HepG2 (cell line): ENCODE measurements around the gene IGF2BP3. TPM values are rescaled to one million over a fixed set of nuclear protein-coding genes. Genes with fewer than 3 reads are reported as not detected.

Experiments used
- GPN1 ChIP-seq: sonication (generic); formaldehyde crosslinking; IDR thresholded peaks from 2 replicates; pipeline ENCODE4 v1.5.1; 2020; ENCODE audit warnings: missing genetic modification reagents, borderline replicate concordance
- KLF15 ChIP-seq: sonication (generic); formaldehyde crosslinking; IDR thresholded peaks from 2 replicates; pipeline ENCODE4 v1.8.1; 2023; ENCODE audit warnings: borderline replicate concordance, mild to moderate bottlenecking, inconsistent platforms, missing genetic modification reagents, mixed read lengths
- SOX13 ChIP-seq, 3 experiments: fragments of 450-650 bp in 1 of 3; sonication (generic) in 1 of 3; formaldehyde crosslinking in 1 of 3; IDR thresholded peaks in 2 of 3; conservative IDR thresholded peaks in 1 of 3; 2 replicates each; pipeline versions ENCODE4 v1.5.0 to v1.6.1; 2016 to 2020; ENCODE audit warnings: antibody characterized with exemption in 1 of 3, mild to moderate bottlenecking in 1 of 3, missing compliant biosample characterization in 1 of 3, missing genetic modification reagents in 1 of 3, moderate library complexity in 1 of 3
- SOX6 ChIP-seq, 2 experiments: fragments of 450-650 bp in 1 of 2; sonication (generic) in 1 of 2; formaldehyde crosslinking in 1 of 2; IDR thresholded peaks; 2 replicates each; pipeline versions ENCODE4 v1.4.0 to v1.6.1; 2017 to 2020; ENCODE audit warnings: antibody characterized with exemption in 1 of 2, mild to moderate bottlenecking in 1 of 2, missing genetic modification reagents in 1 of 2
- TEAD3 ChIP-seq: optimal IDR thresholded peaks from 2 replicates; pipeline ENCODE3; 2016; ENCODE audit warnings: borderline replicate concordance
- THAP9 ChIP-seq: sonication (generic); formaldehyde crosslinking; IDR thresholded peaks from 2 replicates; pipeline ENCODE4; 2020; ENCODE audit warnings: missing genetic modification reagents, mild to moderate bottlenecking, borderline replicate concordance
- ZBTB20 ChIP-seq: sonication (generic); formaldehyde crosslinking; IDR thresholded peaks from 2 replicates; pipeline ENCODE4 v1.8.1; 2023; ENCODE audit warnings: missing genetic modification reagents, low read depth, mild to moderate bottlenecking, borderline replicate concordance
- ZNF296 ChIP-seq: sonication (generic); formaldehyde crosslinking; conservative IDR thresholded peaks from 2 replicates; pipeline ENCODE4 v1.5.0; 2020; ENCODE audit warnings: mild to moderate bottlenecking, missing genetic modification reagents
- ZNF609 ChIP-seq: sonication (generic); formaldehyde crosslinking; IDR thresholded peaks from 2 replicates; pipeline ENCODE4 v1.4.0; 2020; ENCODE audit warnings: mild to moderate bottlenecking, missing genetic modification reagents, borderline replicate concordance
- polyA plus RNA-seq, 8 experiments: library from polyadenylated mRNA; depleted of rRNA in 3 of 8; stranded (reverse) in 7 of 8; unstranded in 1 of 8; fragments of >200 nt; fragmentation: Illumina TruSeq in 4 of 8; extraction: Trizol in 4 of 8; gene quantifications; 2 replicates each; pipeline versions ENCODE4 v1.2.1 to v1.2.3, GENCODE V29; 2011 to 2016; ENCODE audit warnings: low read depth in 4 of 8, missing spikeins in 1 of 8, mixed read lengths in 1 of 8; ENCODE audit not compliant: insufficient read depth in 1 of 8
- total RNA-seq, 5 experiments: library from RNA; depleted of rRNA; stranded (reverse); fragments of >200 nt; fragmentation: Illumina TruSeq; extraction: Trizol; gene quantifications; 2 replicates each; pipeline ENCODE4 v1.2.3, GENCODE V29; 2016; ENCODE audit warnings: low read depth in 1 of 5
- TF ChIP-seq, protein P1 (sequence below): sonication (generic); formaldehyde crosslinking; IDR thresholded peaks from 2 replicates; pipeline ENCODE4 v1.4.0; 2020; ENCODE audit warnings: missing genetic modification reagents, borderline replicate concordance
- TF ChIP-seq, protein P2 (sequence below): sonication (generic); formaldehyde crosslinking; IDR thresholded peaks from 2 replicates; pipeline ENCODE4 v1.4.0; 2020; ENCODE audit warnings: missing genetic modification reagents

Gene IGF2BP3
- total and polyA plus RNA-seq, 2 of the 13 experiments (the other 11 are each of a cell fraction or from before 2014, with no cell fraction given), result 37.7 to 39.5 TPM

DNA sequence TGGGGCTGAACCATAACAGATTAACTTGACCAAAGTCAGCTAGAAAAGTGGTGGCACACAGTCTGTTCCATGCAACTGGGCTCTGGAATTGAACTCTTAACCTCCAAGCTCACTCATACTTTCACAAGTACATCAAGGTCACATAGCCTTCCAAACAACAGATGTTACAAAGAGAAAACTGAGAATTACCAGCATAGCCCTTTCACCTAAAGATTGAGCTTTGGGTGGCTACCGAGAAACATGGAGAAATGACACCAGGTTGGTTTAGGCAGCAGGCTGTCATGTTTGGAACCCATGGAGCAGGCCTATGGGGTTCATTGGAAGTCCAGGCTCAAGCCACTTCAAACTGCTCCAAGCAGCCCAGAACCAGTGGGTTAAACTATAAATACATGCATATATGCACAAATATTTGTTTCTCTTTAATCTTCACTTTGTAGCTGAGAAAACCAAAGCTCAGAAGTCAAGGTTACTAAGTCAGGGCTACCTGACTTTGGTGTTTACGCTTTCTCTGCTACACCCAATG is 112.1 kb downstream of the IGF2BP3 start (continued):
- peak; percentile 42; the same call in 1 of the 2 replicates for TF ChIP-seq ZNF609 (CRISPR knock-in tag)
- no peak for TF ChIP-seq SOX13 (IDR thresholded peaks at IDR 0.05)
- TF ChIP-seq SOX13 (CRISPR knock-in tag; conservative IDR thresholded peaks at IDR 0.05 in 1 of 2, IDR thresholded peaks at IDR 0.05 in 1 of 2), result peak in 1 of 2 experiments; percentile 54; a peak in 2 of 4 replicates
- TF ChIP-seq TEAD3, result peak; percentile 34
- TF ChIP-seq, protein P1, sequence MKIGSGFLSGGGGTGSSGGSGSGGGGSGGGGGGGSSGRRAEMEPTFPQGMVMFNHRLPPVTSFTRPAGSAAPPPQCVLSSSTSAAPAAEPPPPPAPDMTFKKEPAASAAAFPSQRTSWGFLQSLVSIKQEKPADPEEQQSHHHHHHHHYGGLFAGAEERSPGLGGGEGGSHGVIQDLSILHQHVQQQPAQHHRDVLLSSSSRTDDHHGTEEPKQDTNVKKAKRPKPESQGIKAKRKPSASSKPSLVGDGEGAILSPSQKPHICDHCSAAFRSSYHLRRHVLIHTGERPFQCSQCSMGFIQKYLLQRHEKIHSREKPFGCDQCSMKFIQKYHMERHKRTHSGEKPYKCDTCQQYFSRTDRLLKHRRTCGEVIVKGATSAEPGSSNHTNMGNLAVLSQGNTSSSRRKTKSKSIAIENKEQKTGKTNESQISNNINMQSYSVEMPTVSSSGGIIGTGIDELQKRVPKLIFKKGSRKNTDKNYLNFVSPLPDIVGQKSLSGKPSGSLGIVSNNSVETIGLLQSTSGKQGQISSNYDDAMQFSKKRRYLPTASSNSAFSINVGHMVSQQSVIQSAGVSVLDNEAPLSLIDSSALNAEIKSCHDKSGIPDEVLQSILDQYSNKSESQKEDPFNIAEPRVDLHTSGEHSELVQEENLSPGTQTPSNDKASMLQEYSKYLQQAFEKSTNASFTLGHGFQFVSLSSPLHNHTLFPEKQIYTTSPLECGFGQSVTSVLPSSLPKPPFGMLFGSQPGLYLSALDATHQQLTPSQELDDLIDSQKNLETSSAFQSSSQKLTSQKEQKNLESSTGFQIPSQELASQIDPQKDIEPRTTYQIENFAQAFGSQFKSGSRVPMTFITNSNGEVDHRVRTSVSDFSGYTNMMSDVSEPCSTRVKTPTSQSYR, result no peak
- TF ChIP-seq GPN1 (CRISPR knock-in tag), result no peak
- no peak for TF ChIP-seq SOX6 (IDR thresholded peaks at IDR 0.05)
- TF ChIP-seq SOX6 (CRISPR knock-in tag; IDR thresholded peaks at IDR 0.05), result peak; percentile 77; the same call in 1 of the 2 replicates
- TF ChIP-seq ZNF296 (CRISPR knock-in tag), result no peak
- no peak for TF ChIP-seq THAP9 (CRISPR knock-in tag)
- TF ChIP-seq ZBTB20, result peak; percentile 58; the same call in 1 of the 2 replicates
- no peak for TF ChIP-seq KLF15 (CRISPR knock-in tag)
- TF ChIP-seq, protein P2, sequence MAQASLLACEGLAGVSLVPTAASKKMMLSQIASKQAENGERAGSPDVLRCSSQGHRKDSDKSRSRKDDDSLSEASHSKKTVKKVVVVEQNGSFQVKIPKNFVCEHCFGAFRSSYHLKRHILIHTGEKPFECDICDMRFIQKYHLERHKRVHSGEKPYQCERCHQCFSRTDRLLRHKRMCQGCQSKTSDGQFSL, result no peak
